ENCODE data around the gene METTL24. TPM values are rescaled to one million over a fixed set of nuclear protein-coding genes. Genes with fewer than 3 reads are reported as not detected.

METTL24 gene
- total RNA-seq, 1 experiment from 2014 or later: not detected

GRCh38 chr6:110226261-110226660 is 131.9 kb downstream of the METTL24 start:
- DNase-seq (ENCODE audit: unreplicated experiment): no peak
- H3K27ac Mint-ChIP-seq (ENCODE audit: low read depth, unreplicated experiment): no peak overlapping the region

GRCh38 chr6:110221738-110222137 is 136.4 kb downstream of the METTL24 start:
- H3K4me3 Mint-ChIP-seq (ENCODE audit: unreplicated experiment): no peak overlapping the region
- H3K4me1 Mint-ChIP-seq (ENCODE audit: insufficient read depth, unreplicated experiment): no peaks in the 10 kb centered on the region
- H3K27me3 Mint-ChIP-seq (ENCODE audit: insufficient read depth, unreplicated experiment): no peaks in the 10 kb centered on the region
- H3K27ac Mint-ChIP-seq (ENCODE audit: low read depth, unreplicated experiment): no peak overlapping the region
- intact Hi-C loops (cut with micrococcal nuclease): no loop called here
- ChIA-PET CTCF (no interaction called here), POLR2A (no interaction called here)
- peaks cover 83% of the 10 kb centered on the region for H3K36me3 Mint-ChIP-seq (ENCODE audit: insufficient read depth, unreplicated experiment)
- no peak for DNase-seq (ENCODE audit: unreplicated experiment)
- no peaks in the 10 kb centered on the region for H3K9me3 Mint-ChIP-seq (ENCODE audit: unreplicated experiment)
- TF ChIP-seq CTCF (IDR thresholded peaks at IDR 0.05; ENCODE audit: unreplicated experiment): no peak
- BruUV-seq (replicated peaks): no TSS peak

More at GRCh38 chr6:110226261-110226660, 131.9 kb downstream of the METTL24 start:
- H3K27me3 Mint-ChIP-seq (ENCODE audit: insufficient read depth, unreplicated experiment): no peaks in the 10 kb centered on the region
- no TSS peak for BruUV-seq (replicated peaks)
- no peaks in the 10 kb centered on the region for H3K9me3 Mint-ChIP-seq (ENCODE audit: unreplicated experiment)
- no peaks in the 10 kb centered on the region for H3K4me1 Mint-ChIP-seq (ENCODE audit: insufficient read depth, unreplicated experiment)
- POLR2A ChIA-PET: no interaction called here
- intact Hi-C loops (cut with micrococcal nuclease): no loop called here
- TF ChIP-seq CTCF (IDR thresholded peaks at IDR 0.05; ENCODE audit: unreplicated experiment): no peak
- CTCF ChIA-PET: interaction anchor here (0.7 kb wide), 1 partner anchor 19 kb away, joined by 3 read pairs; no protein-coding TSS in a partner anchor
- H3K36me3 Mint-ChIP-seq (ENCODE audit: insufficient read depth, unreplicated experiment): peaks cover 67% of the 10 kb centered on the region
- no peak overlapping the region for H3K4me3 Mint-ChIP-seq (ENCODE audit: unreplicated experiment)

- Mint-ChIP-seq H3K27ac (ENCODE audit: low read depth, unreplicated experiment) (no peak overlapping the region), H3K9me3 (ENCODE audit: unreplicated experiment) (no peaks in the 10 kb centered on the region), H3K27me3 (ENCODE audit: insufficient read depth, unreplicated experiment) (no peaks in the 10 kb centered on the region), H3K36me3 (ENCODE audit: insufficient read depth, unreplicated experiment) (peaks cover 77% of the 10 kb centered on the region), H3K4me1 (ENCODE audit: insufficient read depth, unreplicated experiment) (no peaks in the 10 kb centered on the region), H3K4me3 (ENCODE audit: unreplicated experiment) (no peak overlapping the region)
- CTCF ChIA-PET: interaction anchor here (0.6 kb wide), 1 partner anchor 295 kb away, joined by 3 read pairs; no protein-coding TSS in a partner anchor
- no peak for TF ChIP-seq CTCF (IDR thresholded peaks at IDR 0.05; ENCODE audit: unreplicated experiment)
- POLR2A ChIA-PET: no interaction called here
- BruUV-seq (replicated peaks): no TSS peak
- no peak for DNase-seq (ENCODE audit: unreplicated experiment)
- intact Hi-C loops (cut with micrococcal nuclease): no loop called here
Measured at GRCh38 chr6:110217266-110217665, 140.9 kb downstream of the METTL24 start.

GRCh38 chr6:110216140-110216539 is 142.0 kb downstream of the METTL24 start:
- POLR2A ChIA-PET: no interaction called here
- no TSS peak for BruUV-seq (replicated peaks)
- Mint-ChIP-seq H3K9me3 (ENCODE audit: unreplicated experiment) (no peaks in the 10 kb centered on the region), H3K27ac (ENCODE audit: low read depth, unreplicated experiment) (no peak overlapping the region), H3K27me3 (ENCODE audit: insufficient read depth, unreplicated experiment) (no peaks in the 10 kb centered on the region), H3K36me3 (ENCODE audit: insufficient read depth, unreplicated experiment) (peaks cover 73% of the 10 kb centered on the region), H3K4me1 (ENCODE audit: insufficient read depth, unreplicated experiment) (no peaks in the 10 kb centered on the region), H3K4me3 (ENCODE audit: unreplicated experiment) (no peak overlapping the region)
- no peak for TF ChIP-seq CTCF (IDR thresholded peaks at IDR 0.05; ENCODE audit: unreplicated experiment)
- no peak for DNase-seq (ENCODE audit: unreplicated experiment)
- CTCF ChIA-PET: interaction anchor here (1.6 kb wide), 1 partner anchor 9 kb away, joined by 6 read pairs; no protein-coding TSS in a partner anchor
- intact Hi-C loops (cut with micrococcal nuclease): no loop called here
